GM18498 (cell line): ENCODE results near the gene LRP1.

Experiments used
- ATAC-seq: cut with Tn5 transposase; IDR thresholded peaks from one replicate; pipeline ENCODE4 v1.9.1; 2021; ENCODE audit warnings: mild to moderate bottlenecking, moderate library complexity; ENCODE audit not compliant: unreplicated experiment

Gene LRP1

GRCh38 chr12:57219993-57220754 is 91.9 kb downstream of the LRP1 start:
- ATAC-seq = no peak

GRCh38 chr12:57220770-57221168 is 92.5 kb downstream of the LRP1 start:
- no peak for ATAC-seq

GRCh38 chr12:57221169-57221917 is 93.1 kb downstream of the LRP1 start:
- no peak for ATAC-seq

GRCh38 chr12:57222286-57223190 is 94.3 kb downstream of the LRP1 start:
- no peak for ATAC-seq

- no peak for ATAC-seq
Measured at GRCh38 chr12:57223191-57224165, 95.2 kb downstream of the LRP1 start.

- ATAC-seq = no peak
Measured at GRCh38 chr12:57224278-57224972, 96.1 kb downstream of the LRP1 start.

GRCh38 chr12:57224973-57225679 is 96.8 kb downstream of the LRP1 start:
- ATAC-seq = no peak

GRCh38 chr12:57225680-57226210 is 97.5 kb downstream of the LRP1 start:
- no peak for ATAC-seq

GRCh38 chr12:57226588-57227314 is 98.5 kb downstream of the LRP1 start:
- ATAC-seq = no peak

GRCh38 chr12:57227315-57228115 is 99.2 kb downstream of the LRP1 start:
- ATAC-seq = no peak

- ATAC-seq = peak; percentile 9
Measured at GRCh38 chr12:57229046-57229633, 100.9 kb downstream of the LRP1 start.

GRCh38 chr12:57229634-57230380 is 101.5 kb downstream of the LRP1 start, which contains the start of gene SHMT2:
Gene SHMT2 (plus strand): TSS chr12:57229711. CDS start chr12:57229779, 68 bp downstream.
- peak; percentile 71 for ATAC-seq

GRCh38 chr12:57230381-57231155 is 102.3 kb downstream of the LRP1 start:
- no peak for ATAC-seq

GRCh38 chr12:57231276-57232021 is 103.2 kb downstream of the LRP1 start:
- no peak for ATAC-seq
